H1 (cell line): Measurements from ENCODE around the gene ADAMTS16. TPM values are rescaled to one million over a fixed set of nuclear protein-coding genes. Genes with fewer than 3 reads are reported as not detected.

Source experiments
- CTCF ChIA-PET: fragments of 300-600 bp; sonication (Branson Sonifier 250); formaldehyde crosslinking; loops from one replicate; lab custom pipeline; 2021; ENCODE audit not compliant: partially characterized antibody; lab: Charles Lee
- POLR2A ChIA-PET: fragments of 300-600 bp; sonication (Branson Sonifier 250); formaldehyde crosslinking; loops from one replicate; lab custom pipeline; 2021; ENCODE audit warnings: inconsistent platforms; ENCODE audit not compliant: partially characterized antibody; lab: Charles Lee
- DNase-seq, 2 experiments: peaks; one replicate each; pipeline versions ENCODE4 v3.0.0 to v3.0.0-alpha.2; 2010 to 2022; ENCODE audit warnings: low spot score in 2 of 2, low read depth in 1 of 2, mixed read lengths in 1 of 2
- FAIRE-seq: peaks from 2 replicates; lab custom pipeline; 2011; peaks lifted over from hg19 to GRCh38; lab: Jason Lieb, UNC
- H2AFZ ChIP-seq: 2 replicates; pipeline ENCODE4 v1.8.1; 2012; ENCODE audit warnings: low read length, inconsistent platforms
- H2AK5ac ChIP-seq: 2 replicates; pipeline ENCODE4 v1.6.1; 2013; ENCODE audit warnings: low read depth, low read length
- H2BK120ac ChIP-seq: replicated peaks from 2 replicates; pipeline ENCODE3; 2013; ENCODE audit warnings: low read depth, low read length, inconsistent platforms
- H2BK12ac ChIP-seq: 2 replicates; pipeline ENCODE4 v1.6.1; 2013; ENCODE audit warnings: low read depth, low read length
- H2BK15ac ChIP-seq: 2 replicates; pipeline ENCODE4 v1.6.1; 2013; ENCODE audit warnings: low read length
- H2BK20ac ChIP-seq: 2 replicates; pipeline ENCODE4 v1.6.1; 2013; ENCODE audit warnings: low read length
- H2BK5ac ChIP-seq: 2 replicates; pipeline ENCODE4 v1.6.1; 2013; ENCODE audit warnings: low read depth, low read length
- H3K14ac ChIP-seq: 2 replicates; pipeline ENCODE4 v1.6.1; 2013; ENCODE audit warnings: inconsistent platforms; ENCODE audit not compliant: insufficient read length
- H3K18ac ChIP-seq: 2 replicates; pipeline ENCODE4 v1.6.1; 2013; ENCODE audit warnings: low read length; ENCODE audit errors: extremely low read depth
- H3K23ac ChIP-seq: 2 replicates; pipeline ENCODE4 v1.6.1; 2013; ENCODE audit warnings: inconsistent platforms; ENCODE audit not compliant: insufficient read length
- H3K23me2 ChIP-seq: 2 replicates; pipeline ENCODE4 v1.6.1; 2013; ENCODE audit warnings: low read depth, low read length
- H3K27ac ChIP-seq: 2 replicates; pipeline ENCODE4 v1.6.1; 2011; ENCODE audit warnings: low read depth, low read length, inconsistent platforms
- H3K27me3 ChIP-seq, 4 experiments: replicated peaks in 1 of 4; 1 replicate in 1 of 4; 2 replicates in 3 of 4; pipeline versions ENCODE4 v1.6.1 to v1.8.1; 2011 to 2013; ENCODE audit warnings: low read length in 3 of 4, mild to moderate bottlenecking in 3 of 4, inconsistent platforms in 2 of 4, mixed read lengths in 2 of 4, moderate library complexity in 1 of 4; ENCODE audit not compliant: control insufficient read depth in 3 of 4, insufficient read depth in 3 of 4; ENCODE audit errors: extremely low read depth in 1 of 4
- H3K36me3 ChIP-seq, 4 experiments: 2 replicates each; pipeline versions ENCODE4 v1.6.1 to v1.8.1; 2011 to 2013; ENCODE audit warnings: mild to moderate bottlenecking in 4 of 4, low read length in 3 of 4, moderate library complexity in 2 of 4, control low read depth in 1 of 4, inconsistent platforms in 1 of 4; ENCODE audit not compliant: insufficient read depth in 4 of 4, control insufficient read depth in 2 of 4
- H3K4ac ChIP-seq: replicated peaks from 2 replicates; pipeline ENCODE3; 2013; ENCODE audit warnings: low read length, low read depth, mixed read lengths, inconsistent platforms; ENCODE audit not compliant: insufficient read length
- H3K4me1 ChIP-seq, 4 experiments: replicated peaks in 1 of 4; 1 replicate in 1 of 4; 2 replicates in 3 of 4; pipeline versions ENCODE4 v1.6.1 to v1.8.1; 2011 to 2013; ENCODE audit warnings: low read length in 3 of 4, inconsistent platforms in 2 of 4, mixed read lengths in 1 of 4; ENCODE audit not compliant: insufficient read depth in 4 of 4, control insufficient read depth in 3 of 4
- H3K4me2 ChIP-seq, 2 experiments: 2 replicates each; pipeline versions ENCODE4 v1.6.1 to v1.8.1; 2011 to 2013; ENCODE audit warnings: low read depth in 2 of 2, low read length in 2 of 2, control low read depth in 1 of 2, inconsistent platforms in 1 of 2, mild to moderate bottlenecking in 1 of 2; ENCODE audit not compliant: insufficient read depth in 1 of 2
- H3K4me3 ChIP-seq, 4 experiments: fragments of 200-600, 300-600 bp in 1 of 4; sonication (generic), shearing (Covaris generic), sonication (Bioruptor Twin) in 1 of 4; 2 replicates each; pipeline versions ENCODE4 v1.5.1 to v1.8.1; 2011 to 2016; ENCODE audit warnings: low read length in 4 of 4, low read depth in 3 of 4, control low read depth in 2 of 4, inconsistent platforms in 2 of 4, mild to moderate bottlenecking in 2 of 4, mixed read lengths in 1 of 4, moderate library complexity in 1 of 4; ENCODE audit not compliant: insufficient read depth in 2 of 4; ENCODE audit errors: extremely low read depth in 1 of 4
- H3K56ac ChIP-seq: replicated peaks from 2 replicates; pipeline ENCODE3; 2013; ENCODE audit warnings: low read depth, mild to moderate bottlenecking, mixed read lengths, low read length, inconsistent platforms; ENCODE audit not compliant: insufficient read length
- H3K79me1 ChIP-seq: 2 replicates; pipeline ENCODE4 v1.6.1; 2013; ENCODE audit warnings: low read depth, low read length, control low read depth
- H3K79me2 ChIP-seq, 2 experiments: 2 replicates each; pipeline versions ENCODE4 v1.6.1 to v1.8.1; 2012 to 2013; ENCODE audit warnings: low read length in 2 of 2, mild to moderate bottlenecking in 2 of 2, inconsistent platforms in 1 of 2; ENCODE audit not compliant: insufficient read depth in 2 of 2, control insufficient read depth in 1 of 2
- H3K9ac ChIP-seq, 4 experiments: replicated peaks in 1 of 4; 1 replicate in 1 of 4; 2 replicates in 3 of 4; pipeline versions ENCODE4 v1.6.1 to v1.8.1; 2011 to 2013; ENCODE audit warnings: low read depth in 3 of 4, low read length in 3 of 4, control low read depth in 2 of 4, mild to moderate bottlenecking in 2 of 4, moderate library complexity in 2 of 4, inconsistent platforms in 1 of 4; ENCODE audit errors: extremely low read depth in 1 of 4
- H3K9me3 ChIP-seq, 2 experiments: 2 replicates each; pipeline versions ENCODE4 v1.6.1 to v1.8.1; 2012 to 2013; ENCODE audit warnings: mild to moderate bottlenecking in 2 of 2, moderate library complexity in 2 of 2, control low read depth in 1 of 2, inconsistent platforms in 1 of 2, low read depth in 1 of 2, low read length in 1 of 2, mixed read lengths in 1 of 2; ENCODE audit not compliant: insufficient read depth in 2 of 2
- H4K20me1 ChIP-seq, 2 experiments: replicated peaks in 1 of 2; 2 replicates each; pipeline versions ENCODE3 to v1.8.1; 2011 to 2013; ENCODE audit warnings: inconsistent platforms in 2 of 2, low read length in 2 of 2, mild to moderate bottlenecking in 1 of 2; ENCODE audit not compliant: insufficient read depth in 2 of 2, control insufficient read depth in 1 of 2
- H4K5ac ChIP-seq: 2 replicates; pipeline ENCODE4 v1.6.1; 2013; ENCODE audit warnings: low read length, low read depth, mixed read lengths, inconsistent platforms; ENCODE audit not compliant: insufficient read length
- H4K8ac ChIP-seq: 2 replicates; pipeline ENCODE4 v1.8.0; 2013; ENCODE audit warnings: mild to moderate bottlenecking, moderate library complexity, low read length, inconsistent platforms; ENCODE audit not compliant: insufficient read depth; ENCODE audit errors: extremely low read depth
- H4K91ac ChIP-seq: replicated peaks from 2 replicates; pipeline ENCODE3; 2013; ENCODE audit warnings: low read length, mixed read lengths, inconsistent platforms; ENCODE audit not compliant: insufficient read length
- BCL11A ChIP-seq, 2 experiments: IDR thresholded peaks; one replicate each; pipeline ENCODE4 v1.6.1; 2011; ENCODE audit warnings: low read depth in 2 of 2, low read length in 2 of 2, mild to moderate bottlenecking in 2 of 2
- BRCA1 ChIP-seq: IDR thresholded peaks from 2 replicates; pipeline ENCODE4 v1.6.1; 2012; ENCODE audit warnings: low read depth, low read length, improper control_type of control experiment
- CTBP2 ChIP-seq: IDR thresholded peaks from 2 replicates; pipeline ENCODE4 v1.7.0; 2011; ENCODE audit warnings: borderline replicate concordance, mild to moderate bottlenecking, moderate library complexity, mixed read lengths, low read length; ENCODE audit not compliant: insufficient read depth, insufficient read length
- EZH2 ChIP-seq: fragments of 200-600 bp; sonication (generic); IDR thresholded peaks from 2 replicates; pipeline ENCODE4 v1.7.1; 2012; ENCODE audit warnings: low read depth, mild to moderate bottlenecking, moderate library complexity, low read length, inconsistent platforms; ENCODE audit not compliant: severe bottlenecking
- JUND ChIP-seq: IDR thresholded peaks from 2 replicates; pipeline ENCODE4 v1.6.1; 2011; ENCODE audit warnings: mild to moderate bottlenecking, improper control_type of control experiment, low read length
- KDM4A ChIP-seq: IDR thresholded peaks from one replicate; pipeline ENCODE4 v1.7.1; 2012; ENCODE audit warnings: low read depth, mild to moderate bottlenecking, moderate library complexity, low read length, inconsistent platforms; ENCODE audit not compliant: severe bottlenecking
- MAFK ChIP-seq: IDR thresholded peaks from 2 replicates; pipeline ENCODE4 v1.6.1; 2012; ENCODE audit warnings: low read depth, mild to moderate bottlenecking, improper control_type of control experiment, low read length
- NANOG ChIP-seq: IDR thresholded peaks from 2 replicates; pipeline ENCODE4 v1.6.1; 2011; ENCODE audit warnings: low read length, low read depth, mild to moderate bottlenecking, inconsistent platforms; ENCODE audit not compliant: insufficient read depth, poor library complexity, severe bottlenecking
- NRF1 ChIP-seq: IDR thresholded peaks from 2 replicates; pipeline ENCODE4 v1.6.1; 2011; ENCODE audit warnings: mild to moderate bottlenecking, low read depth, low read length, improper control_type of control experiment
- POU5F1 ChIP-seq: IDR thresholded peaks from 2 replicates; pipeline ENCODE4 v1.6.1; 2011; ENCODE audit warnings: low read depth, mild to moderate bottlenecking, low read length, moderate library complexity
- RAD21 ChIP-seq, 2 experiments: IDR thresholded peaks in 1 of 2; conservative IDR thresholded peaks in 1 of 2; 2 replicates each; pipeline ENCODE4 v1.6.1; 2011; ENCODE audit warnings: low read depth in 2 of 2, low read length in 2 of 2, improper control_type of control experiment in 1 of 2, inconsistent platforms in 1 of 2, mild to moderate bottlenecking in 1 of 2, moderate library complexity in 1 of 2
- SAP30 ChIP-seq: fragments of 300-600 bp; sonication (generic); IDR thresholded peaks from 2 replicates; pipeline ENCODE4 v1.7.1; 2012; ENCODE audit warnings: low read length, moderate library complexity, mild to moderate bottlenecking, inconsistent platforms; ENCODE audit not compliant: insufficient read depth, insufficient replicate concordance
- SIN3A ChIP-seq, 2 experiments: IDR thresholded peaks in 1 of 2; conservative IDR thresholded peaks in 1 of 2; 2 replicates each; pipeline ENCODE4 v1.6.1; 2011 to 2012; ENCODE audit warnings: low read length in 2 of 2, improper control_type of control experiment in 1 of 2, low read depth in 1 of 2, mild to moderate bottlenecking in 1 of 2
- WGBS, 2 experiments: shearing (Covaris generic) in 1 of 2; methylation state at CpG; one replicate each; pipeline versions ENCODE4 v1.1.6 to v1.1.7; 2013 to 2015; ENCODE audit warnings: low lambda C conversion rate in 2 of 2, mixed read lengths in 2 of 2, inconsistent platforms in 1 of 2, low coverage in 1 of 2, missing lambda C conversion rate in 1 of 2; ENCODE audit not compliant: insufficient replicate concordance in 2 of 2, insufficient coverage in 1 of 2, insufficient read length in 1 of 2; ENCODE audit errors: extremely low coverage in 1 of 2, missing lambda C conversion rate in 1 of 2; 5-methylcytosine and 5-hydroxymethylcytosine counted together
- polyA plus RNA-seq, 7 experiments: library from polyadenylated mRNA; depleted of rRNA in 3 of 7; stranded (reverse) in 5 of 7; unstranded in 2 of 7; fragments of >200 nt in 5 of 7; fragments of 200-250 nt in 2 of 7; gene quantifications; 1 replicate in 5 of 7; 2 replicates in 1 of 7; 4 replicates in 1 of 7; pipeline versions ENCODE4 v1.2.1 to v1.2.3, GENCODE V29; 2011 to 2013; ENCODE audit warnings: missing spikeins in 2 of 7, mixed read lengths in 2 of 7
- total RNA-seq: library from RNA; stranded (reverse); fragmentation: NEBNext Ultra II Directional; extraction: Animal tissue kit (Norgen Biotek cat#: 25700); gene quantifications from 2 replicates; pipeline ENCODE4 v1.2.1, GENCODE V29; 2021

The ADAMTS16 gene
- total and polyA plus RNA-seq, 2 of the 8 experiments (the other 6 are each of a cell fraction or from before 2014, with no cell fraction given) = 3.7 to 16.0 TPM

- Histone ChIP-seq H2BK5ac (no peak overlapping the region), H4K91ac (no peak overlapping the region), H3K4me2 (no peak overlapping the region), H3K14ac (no peak overlapping the region), H3K4ac (no peak overlapping the region), H3K9ac (no peak overlapping the region), H4K8ac (no peak overlapping the region), H3K9me3 (no peaks in the 10 kb centered on the region), H3K27me3 (no peaks in the 10 kb centered on the region), H3K27ac (no peak overlapping the region), H3K4me3 (no peak overlapping the region), H4K5ac (no peak overlapping the region), H2AFZ (no peak overlapping the region), H3K56ac (no peak overlapping the region), H3K4me1 (peaks cover 0 to 7% (median 6%) of the 10 kb centered on the region in 4 experiments; a peak in 5 of 7 replicates), H3K36me3 (no peaks in the 10 kb centered on the region), H2BK15ac (no peak overlapping the region), H3K79me2 (no peaks in the 10 kb centered on the region), H2BK20ac (no peak overlapping the region), H3K23me2 (no peaks in the 10 kb centered on the region), H2BK12ac (no peak overlapping the region), H3K79me1 (no peaks in the 10 kb centered on the region; the same call in 1 of the 2 replicates), H3K23ac (no peak overlapping the region), H2BK120ac (no peak overlapping the region), H2AK5ac (no peak overlapping the region), H4K20me1 (no peaks in the 10 kb centered on the region), H3K18ac (no peak overlapping the region)
- 92% methylated on average over 2 of the region's 2 CpGs; no CpG with 5 or more reads in 1 of the 2 experiments for WGBS, 2 experiments
- DNase-seq (no peak), FAIRE-seq (no peak)
- TF ChIP-seq BRCA1 (no peak), POU5F1 (no peak), NANOG (no peak), NRF1 (no peak), SIN3A (conservative IDR thresholded peaks at IDR 0.05 in 1 of 2, IDR thresholded peaks at IDR 0.05 in 1 of 2; ENCODE audit: low read depth in 1 of 2, low read length in 2 of 2) (no peak), CTBP2 (no peak), RAD21 (IDR thresholded peaks at IDR 0.05 in 1 of 2, conservative IDR thresholded peaks at IDR 0.05 in 1 of 2; ENCODE audit: low read depth in 2 of 2, low read length in 2 of 2) (no peak), JUND (no peak), SAP30 (no peak), MAFK (no peak), KDM4A (no peak), EZH2 (no peak), BCL11A (IDR thresholded peaks at IDR 0.05; ENCODE audit: low read depth in 2 of 2, low read length in 2 of 2) (no peak)
- POLR2A ChIA-PET = interaction anchor here (1.7 kb wide), 1 partner anchor 17 kb away, joined by 4 read pairs; no protein-coding TSS in a partner anchor
- CTCF ChIA-PET = interaction anchor here (1.5 kb wide), 1 partner anchor 28 kb away, joined by 5 read pairs; no protein-coding TSS in a partner anchor
Observed at GRCh38 chr5:5321137-5321536, 181.0 kb downstream of the ADAMTS16 start.
